DOHH2 (cell line): ENCODE results near the gene IL10.

Experiments used
- CTCF ChIP-seq: fragments of 200-600 bp; sonication (generic); IDR thresholded peaks from one replicate; pipeline ENCODE4 v1.5.1; 2014; ENCODE audit warnings: antibody characterized with exemption, mild to moderate bottlenecking, low read depth, low read length; ENCODE audit not compliant: poor library complexity, severe bottlenecking
- EZH2phosphoT487 ChIP-seq: fragments of 200-600 bp; sonication (generic); IDR thresholded peaks from 2 replicates; pipeline ENCODE4 v1.6.1; 2017; ENCODE audit warnings: borderline replicate concordance, mild to moderate bottlenecking, antibody characterized with exemption, low read length, moderate library complexity, mixed read lengths

- no peak for TF ChIP-seq CTCF
- no peak for TF ChIP-seq EZH2phosphoT487
Observed at GRCh38 chr1:206736878-206737728, 35.2 kb downstream of the IL10 start.
